ENCODE data around the gene IP6K3. TPM values are rescaled to one million over a fixed set of nuclear protein-coding genes. Genes with fewer than 3 reads are reported as not detected.

Gene IP6K3
- total and polyA plus RNA-seq, 2 experiments from 2014 or later: 0.14 to 0.16 TPM

GRCh38 chr6:33776764-33777163, 30.1 kb upstream of the IP6K3 start:
- Mint-ChIP-seq H3K36me3 (ENCODE audit: low read depth) (peaks cover 78% of the 10 kb centered on the region), H3K4me3 (no peak overlapping the region), H3K27ac (no peak overlapping the region), H3K27me3 (ENCODE audit: insufficient read depth, low read depth, poor library complexity) (peaks cover 10% of the 10 kb centered on the region), H3K4me1 (peaks cover 54% of the 10 kb centered on the region), H3K9me3 (no peaks in the 10 kb centered on the region)
- Histone ChIP-seq H3K4me2 (no peak overlapping the region), H3K4me1 (ENCODE audit: insufficient read depth) (peaks cover 34% of the 10 kb centered on the region), H3K27me3 (ENCODE audit: insufficient read depth) (no peaks in the 10 kb centered on the region), H4K20me1 (replicated peaks; ENCODE audit: insufficient read depth) (peaks cover 3% of the 10 kb centered on the region; the same call in 1 of the 2 replicates), H3K27ac (ENCODE audit: low read depth) (no peak overlapping the region), H3K79me2 (replicated peaks; ENCODE audit: insufficient read depth) (no peaks in the 10 kb centered on the region), H3K4me3 (no peak overlapping the region), H2AFZ (no peak overlapping the region), H3F3A (replicated peaks; ENCODE audit: low read depth) (peaks cover 6% of the 10 kb centered on the region; the same call in 1 of the 2 replicates), H3K9me2 (ENCODE audit: insufficient read depth) (no peaks in the 10 kb centered on the region), H3K36me3 (ENCODE audit: insufficient read depth) (peaks cover 14% of the 10 kb centered on the region)
- DNase-seq (ENCODE audit: low spot score) (no peak), ATAC-seq (no peak)
- TF ChIP-seq CTCF (conservative IDR thresholded peaks at IDR 0.05; ENCODE audit: low read depth in 2 of 2) (no peak), EZH2phosphoT487 (IDR thresholded peaks at IDR 0.05; ENCODE audit: unreplicated experiment) (no peak), STAT1 (IDR thresholded peaks at IDR 0.05; ENCODE audit: unreplicated experiment) (no peak), ZNF114 (CRISPR knock-in tag; IDR thresholded peaks at IDR 0.05) (no peak), NANOG (IDR thresholded peaks at IDR 0.05; ENCODE audit: borderline replicate concordance) (no peak), POLR2AphosphoS5 (IDR thresholded peaks at IDR 0.05; ENCODE audit: low read depth) (no peak), ETS1 (IDR thresholded peaks at IDR 0.05) (no peak), EZH2 (IDR thresholded peaks at IDR 0.05; ENCODE audit: low read depth, unreplicated experiment) (no peak), JUNB (IDR thresholded peaks at IDR 0.05; ENCODE audit: unreplicated experiment) (no peak), ZNF331 (CRISPR knock-in tag; IDR thresholded peaks at IDR 0.05; ENCODE audit: low read depth) (no peak), CREB1 (CRISPR knock-in tag; IDR thresholded peaks at IDR 0.05; ENCODE audit: low read depth) (no peak), REST (IDR thresholded peaks at IDR 0.05; ENCODE audit: unreplicated experiment) (no peak), ZNF462 (CRISPR knock-in tag; IDR thresholded peaks at IDR 0.05) (no peak)

Measured in GM23338 (cell line).